Measurements from ENCODE around the gene HOXA13. TPM values are rescaled to one million over a fixed set of nuclear protein-coding genes. Genes with fewer than 3 reads are reported as not detected.

HOXA13 gene
- total RNA-seq, 1 donor from 2014 or later = not detected

DNA sequence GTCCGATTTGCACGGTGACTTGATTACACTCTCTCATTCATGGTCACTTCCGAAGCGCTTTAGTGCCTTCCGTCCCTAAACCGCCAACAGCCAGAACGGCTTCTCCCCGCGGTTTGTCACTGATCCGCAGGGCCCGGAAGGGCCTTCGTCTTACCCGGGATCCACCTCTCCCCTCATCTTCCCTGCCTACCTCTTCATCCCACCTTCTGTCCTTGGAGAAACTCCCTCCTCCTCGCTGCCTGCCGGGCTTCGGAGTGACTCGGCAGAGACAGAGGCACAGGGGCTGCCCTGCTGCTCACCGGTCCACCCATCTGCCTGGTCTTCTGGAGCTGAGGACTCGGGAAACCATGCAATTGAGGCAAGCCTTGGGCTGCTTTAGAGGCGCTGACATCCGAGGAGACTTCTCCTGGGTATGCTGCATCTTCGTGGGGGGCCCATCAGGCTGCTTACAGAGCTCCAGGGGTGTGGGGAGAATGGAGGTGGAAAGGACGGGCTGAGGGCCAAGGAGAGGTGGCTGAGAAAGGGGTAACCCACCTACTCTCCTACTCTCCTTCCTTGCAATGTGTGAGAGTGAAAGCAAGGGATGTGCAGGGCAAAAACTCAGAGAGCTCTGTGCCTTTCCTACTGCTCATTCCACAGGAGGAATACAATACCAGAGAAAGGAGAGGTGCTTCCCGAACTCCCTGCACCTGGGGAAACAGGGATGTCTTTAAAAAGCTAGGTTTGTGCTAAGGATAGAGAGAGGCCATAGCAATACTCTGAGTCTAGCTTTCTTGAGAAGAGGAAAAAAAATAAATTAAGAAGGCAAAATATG, 13.8 kb downstream of the HOXA13 start:
- Mint-ChIP-seq H3K9me3 (no peaks in the 10 kb centered on the region), H3K4me1 (peaks cover 10% of the 10 kb centered on the region), H3K27ac (ENCODE audit: unreplicated experiment) (no peak overlapping the region), H3K27me3 (ENCODE audit: low read depth) (peaks cover 100% of the 10 kb centered on the region), H3K4me3 (peak overlapping the region; percentile 2), H3K36me3 (ENCODE audit: low read depth) (peaks cover 5% of the 10 kb centered on the region)
- TF ChIP-seq, protein P1, sequence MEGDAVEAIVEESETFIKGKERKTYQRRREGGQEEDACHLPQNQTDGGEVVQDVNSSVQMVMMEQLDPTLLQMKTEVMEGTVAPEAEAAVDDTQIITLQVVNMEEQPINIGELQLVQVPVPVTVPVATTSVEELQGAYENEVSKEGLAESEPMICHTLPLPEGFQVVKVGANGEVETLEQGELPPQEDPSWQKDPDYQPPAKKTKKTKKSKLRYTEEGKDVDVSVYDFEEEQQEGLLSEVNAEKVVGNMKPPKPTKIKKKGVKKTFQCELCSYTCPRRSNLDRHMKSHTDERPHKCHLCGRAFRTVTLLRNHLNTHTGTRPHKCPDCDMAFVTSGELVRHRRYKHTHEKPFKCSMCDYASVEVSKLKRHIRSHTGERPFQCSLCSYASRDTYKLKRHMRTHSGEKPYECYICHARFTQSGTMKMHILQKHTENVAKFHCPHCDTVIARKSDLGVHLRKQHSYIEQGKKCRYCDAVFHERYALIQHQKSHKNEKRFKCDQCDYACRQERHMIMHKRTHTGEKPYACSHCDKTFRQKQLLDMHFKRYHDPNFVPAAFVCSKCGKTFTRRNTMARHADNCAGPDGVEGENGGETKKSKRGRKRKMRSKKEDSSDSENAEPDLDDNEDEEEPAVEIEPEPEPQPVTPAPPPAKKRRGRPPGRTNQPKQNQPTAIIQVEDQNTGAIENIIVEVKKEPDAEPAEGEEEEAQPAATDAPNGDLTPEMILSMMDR (conservative IDR thresholded peaks at IDR 0.05) = no peak
- no peak for DNase-seq (ENCODE audit: low read depth, low spot score)

DNA sequence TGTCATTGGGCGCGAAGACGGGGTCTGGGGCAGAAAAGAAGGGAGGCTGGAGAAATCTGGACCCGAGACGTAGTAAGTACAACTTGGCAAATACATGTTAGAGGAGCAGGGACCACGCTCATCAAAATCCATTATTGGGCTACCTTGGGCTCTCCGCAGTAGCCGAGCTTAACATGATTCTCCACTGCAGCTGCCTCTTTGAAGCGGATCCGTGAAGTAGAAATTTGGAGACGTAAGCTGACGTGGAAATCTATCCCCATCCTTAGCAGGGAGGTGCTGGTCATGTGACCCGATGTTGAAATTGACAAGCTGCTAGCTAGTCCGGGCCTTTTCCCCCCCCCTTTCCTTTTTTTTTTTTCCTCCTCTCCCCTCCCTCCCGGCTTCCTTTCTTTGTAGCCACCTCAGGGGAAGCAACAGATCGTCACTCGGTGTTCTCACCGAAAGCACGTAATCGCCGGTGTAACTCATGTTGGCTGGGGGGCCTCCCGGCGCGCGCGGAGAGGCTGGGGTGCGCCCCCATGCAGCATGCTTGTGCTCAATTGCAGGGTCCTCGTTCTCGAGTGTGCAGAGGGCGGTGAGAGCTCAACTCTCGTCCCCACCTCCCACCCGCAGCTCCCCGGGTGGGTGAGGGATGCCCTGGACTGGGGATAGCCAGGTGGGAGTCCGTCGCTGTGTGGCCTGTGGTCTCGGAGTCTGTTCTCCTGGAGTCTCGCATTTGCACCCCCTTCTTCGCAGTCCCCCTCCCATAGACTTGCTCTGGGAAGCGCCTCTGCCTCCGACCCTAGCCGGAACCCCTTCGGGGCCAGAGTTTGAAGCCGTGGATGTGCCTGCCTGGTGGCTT, 14.7 kb downstream of the HOXA13 start, which contains the start of gene HOXA11:
TSS of gene HOXA11 (minus strand) at position 220 of the 841 bp plus-strand sequence. CDS start at position 132, 88 bp downstream.
- Mint-ChIP-seq H3K9me3 (no peaks in the 10 kb centered on the region), H3K4me3 (peak within 1 kb of the TSS; percentile 67), H3K36me3 (ENCODE audit: low read depth) (peaks cover 5% of the 10 kb centered on the region), H3K27ac (ENCODE audit: unreplicated experiment) (no peak within 1 kb of the TSS), H3K27me3 (ENCODE audit: low read depth) (peaks cover 100% of the 10 kb centered on the region), H3K4me1 (peaks cover 10% of the 10 kb centered on the region)
- TF ChIP-seq, protein P1 (conservative IDR thresholded peaks at IDR 0.05) = no peak
- DNase-seq (ENCODE audit: low read depth, low spot score) = no peak

DNA sequence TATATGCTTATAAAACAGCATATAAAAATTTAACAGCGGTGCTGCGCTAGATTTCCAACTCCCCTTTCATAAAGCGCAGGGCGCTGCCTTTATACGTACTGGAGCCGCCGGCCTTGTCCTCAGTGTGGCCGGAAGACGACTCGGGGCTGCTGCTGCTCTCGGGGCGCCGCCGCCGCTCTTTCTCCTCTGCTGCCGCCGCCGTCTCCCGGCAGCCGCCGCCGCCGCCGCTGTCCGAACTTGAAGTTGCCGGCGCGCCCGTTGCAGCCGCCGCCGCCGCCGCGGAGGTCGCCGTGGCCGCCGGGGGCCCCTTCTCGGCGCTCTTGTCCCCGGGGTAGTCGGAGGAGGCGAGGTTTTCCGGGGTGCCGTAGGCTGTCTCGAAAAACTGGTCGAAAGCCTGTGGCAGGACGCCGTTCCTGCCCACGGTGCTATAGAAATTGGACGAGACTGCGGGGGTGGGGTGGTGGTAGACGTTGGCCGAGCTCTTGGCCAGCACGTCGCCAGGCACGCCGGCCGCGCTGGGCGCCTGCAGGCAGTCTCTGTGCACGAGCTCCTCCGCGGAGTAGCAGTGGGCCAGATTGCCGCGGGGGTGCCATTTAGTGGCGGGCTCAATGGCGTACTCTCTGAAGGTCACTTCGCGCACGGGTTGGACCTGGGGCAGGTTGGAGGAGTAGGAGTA, 15.4 kb downstream of the HOXA13 start:
- TF ChIP-seq, protein P1 (conservative IDR thresholded peaks at IDR 0.05) = no peak
- H3K4me1 Mint-ChIP-seq = peaks cover 10% of the 10 kb centered on the region
- no peak for DNase-seq (ENCODE audit: low read depth, low spot score)
- no peak overlapping the region for H3K27ac Mint-ChIP-seq (ENCODE audit: unreplicated experiment)
- peaks cover 100% of the 10 kb centered on the region for H3K27me3 Mint-ChIP-seq (ENCODE audit: low read depth)
- H3K4me3 Mint-ChIP-seq = peak overlapping the region; percentile 67
- no peaks in the 10 kb centered on the region for H3K9me3 Mint-ChIP-seq
- peaks cover 5% of the 10 kb centered on the region for H3K36me3 Mint-ChIP-seq (ENCODE audit: low read depth)

DNA sequence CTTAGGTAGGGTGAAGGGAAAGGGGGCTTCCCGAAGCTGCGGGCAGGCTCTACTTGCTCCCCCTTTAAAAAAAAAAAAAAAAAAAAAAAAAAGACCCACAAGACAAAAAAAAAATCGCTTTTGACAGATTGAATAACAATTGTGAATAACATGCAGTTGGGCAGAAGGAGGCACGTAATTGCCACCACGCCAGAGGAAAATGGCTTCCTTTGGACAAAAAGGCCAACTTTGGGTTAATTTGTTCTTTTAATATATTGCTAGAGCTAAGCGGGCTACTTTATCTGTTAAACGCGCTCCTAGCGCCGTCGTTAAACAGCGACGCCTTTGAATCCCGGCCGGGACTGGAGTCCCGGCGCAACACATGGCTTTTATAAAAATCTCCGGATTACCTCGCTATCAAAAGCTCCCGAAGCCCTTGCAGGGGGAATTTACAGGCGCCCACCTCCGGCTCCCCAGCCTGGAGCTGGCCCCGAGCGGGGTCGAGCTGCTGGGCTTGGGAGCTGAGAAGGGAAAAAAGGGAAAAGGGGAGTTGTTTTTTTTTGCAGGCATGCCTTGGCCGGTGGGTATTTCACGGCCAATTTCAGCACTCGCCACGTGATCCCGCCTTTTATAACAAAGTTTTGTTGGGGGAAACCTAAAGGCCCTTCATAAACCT, 16.1 kb downstream of the HOXA13 start:
- Mint-ChIP-seq H3K36me3 (ENCODE audit: low read depth) (peaks cover 5% of the 10 kb centered on the region), H3K9me3 (no peaks in the 10 kb centered on the region), H3K4me1 (peaks cover 10% of the 10 kb centered on the region), H3K27me3 (ENCODE audit: low read depth) (peaks cover 100% of the 10 kb centered on the region), H3K27ac (ENCODE audit: unreplicated experiment) (no peak overlapping the region), H3K4me3 (peak overlapping the region; percentile 67)
- TF ChIP-seq, protein P1 (conservative IDR thresholded peaks at IDR 0.05) = no peak
- no peak for DNase-seq (ENCODE audit: low read depth, low spot score)
